ENCODE results near the gene SNTG2. TPM values are rescaled to one million over a fixed set of nuclear protein-coding genes. Genes with fewer than 3 reads are reported as not detected.

The SNTG2 gene
- total RNA-seq, 2 experiments from 2014 or later, result not detected

DNA sequence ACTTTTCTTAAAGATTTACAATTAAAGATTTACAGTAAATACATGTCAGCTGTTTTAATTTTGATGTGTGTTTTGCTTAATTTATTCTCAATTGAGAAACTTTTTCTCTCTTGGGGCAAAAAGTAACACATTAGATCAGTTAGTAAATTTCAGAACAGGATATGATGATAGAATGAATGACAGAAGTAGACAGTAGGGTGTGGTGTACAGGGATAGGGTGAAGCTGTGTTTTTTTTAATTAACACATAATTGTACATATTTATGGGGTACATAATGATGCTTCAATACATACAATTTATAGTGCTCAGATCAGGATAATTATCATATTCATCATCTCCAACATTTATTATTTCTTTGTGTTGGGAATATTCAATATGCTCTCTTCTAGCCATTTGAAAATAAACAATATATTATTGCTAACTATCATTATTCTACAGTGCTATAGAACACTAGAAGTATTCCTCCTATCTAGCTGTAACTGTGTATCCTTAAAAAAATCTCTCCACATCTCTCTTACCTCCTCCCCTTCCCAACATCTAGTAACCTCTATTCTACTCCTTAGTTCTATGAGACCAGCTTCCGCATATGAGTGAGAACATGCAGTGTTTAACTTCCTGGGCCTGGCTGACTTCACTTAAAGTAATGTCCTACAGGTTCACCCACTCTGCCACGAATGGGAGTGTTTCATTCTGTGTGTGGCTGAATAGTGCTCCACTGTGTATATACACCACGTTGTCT lies 175.2 kb downstream of the SNTG2 start:
- ChIA-PET POLR2A (no interaction called here), CTCF (ENCODE audit: unreplicated experiment) (no interaction called here)
- no peaks in the 10 kb centered on the region for H3K9me2 ChIP-seq (ENCODE audit: insufficient read depth, low read length)
- no peaks in the 10 kb centered on the region for H4K20me1 ChIP-seq (ENCODE audit: insufficient read depth, low read length)
- intact Hi-C loops (cut with micrococcal nuclease; ENCODE audit: unreplicated experiment), result no loop called here
- H3K4me1 ChIP-seq (ENCODE audit: insufficient read depth, low read length, poor library complexity, severe bottlenecking), result no peaks in the 10 kb centered on the region
- no peak overlapping the region for H2AFZ ChIP-seq (ENCODE audit: low read length)
- no peak overlapping the region for H3K4me3 ChIP-seq (ENCODE audit: low read depth, low read length, poor library complexity, severe bottlenecking)
- H3K27ac ChIP-seq (ENCODE audit: low read depth, low read length, poor library complexity, severe bottlenecking), result no peak overlapping the region
- H3K9me3 ChIP-seq (ENCODE audit: low read length), result no peaks in the 10 kb centered on the region
- DNase-seq (ENCODE audit: low spot score), result no peak
- BruUV-seq (replicated peaks), result no TSS peak
- no peak for TF ChIP-seq EZH2phosphoT487 (IDR thresholded peaks at IDR 0.05; ENCODE audit: borderline replicate concordance, low read depth, low read length)
- TF ChIP-seq, protein P1, sequence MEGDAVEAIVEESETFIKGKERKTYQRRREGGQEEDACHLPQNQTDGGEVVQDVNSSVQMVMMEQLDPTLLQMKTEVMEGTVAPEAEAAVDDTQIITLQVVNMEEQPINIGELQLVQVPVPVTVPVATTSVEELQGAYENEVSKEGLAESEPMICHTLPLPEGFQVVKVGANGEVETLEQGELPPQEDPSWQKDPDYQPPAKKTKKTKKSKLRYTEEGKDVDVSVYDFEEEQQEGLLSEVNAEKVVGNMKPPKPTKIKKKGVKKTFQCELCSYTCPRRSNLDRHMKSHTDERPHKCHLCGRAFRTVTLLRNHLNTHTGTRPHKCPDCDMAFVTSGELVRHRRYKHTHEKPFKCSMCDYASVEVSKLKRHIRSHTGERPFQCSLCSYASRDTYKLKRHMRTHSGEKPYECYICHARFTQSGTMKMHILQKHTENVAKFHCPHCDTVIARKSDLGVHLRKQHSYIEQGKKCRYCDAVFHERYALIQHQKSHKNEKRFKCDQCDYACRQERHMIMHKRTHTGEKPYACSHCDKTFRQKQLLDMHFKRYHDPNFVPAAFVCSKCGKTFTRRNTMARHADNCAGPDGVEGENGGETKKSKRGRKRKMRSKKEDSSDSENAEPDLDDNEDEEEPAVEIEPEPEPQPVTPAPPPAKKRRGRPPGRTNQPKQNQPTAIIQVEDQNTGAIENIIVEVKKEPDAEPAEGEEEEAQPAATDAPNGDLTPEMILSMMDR (conservative IDR thresholded peaks at IDR 0.05; ENCODE audit: low read length), result no peak
- no peaks in the 10 kb centered on the region for H3K36me3 ChIP-seq (ENCODE audit: insufficient read depth, low read length)
- no peaks in the 10 kb centered on the region for H3K79me2 ChIP-seq (ENCODE audit: insufficient read depth, low read depth, low read length)
- H3K4me2 ChIP-seq (ENCODE audit: low read length), result no peak overlapping the region

DNA sequence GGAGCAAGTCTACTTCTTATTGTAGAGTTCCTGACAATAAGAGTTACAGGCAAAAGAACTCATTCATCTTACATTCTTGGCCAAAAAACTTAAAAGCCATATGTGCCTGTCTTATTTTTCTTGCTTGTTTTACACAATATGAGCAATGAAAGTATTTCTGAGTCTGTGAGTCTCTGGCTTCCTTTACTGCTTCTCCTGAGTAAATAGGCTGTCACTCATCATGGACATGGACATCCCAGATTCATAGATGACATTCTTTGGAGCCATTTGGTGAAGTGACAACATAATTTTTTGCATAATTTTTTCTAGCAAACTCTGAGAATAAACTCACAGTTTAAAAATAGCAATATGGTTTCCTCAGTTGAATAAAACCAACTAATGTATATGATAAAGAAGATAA lies 179.3 kb downstream of the SNTG2 start:
- intact Hi-C loops (cut with micrococcal nuclease; ENCODE audit: unreplicated experiment), result no loop called here
- CTCF ChIA-PET (ENCODE audit: unreplicated experiment), result no interaction called here
- no peaks in the 10 kb centered on the region for H3K9me2 ChIP-seq (ENCODE audit: insufficient read depth, low read length)
- H3K36me3 ChIP-seq (ENCODE audit: insufficient read depth, low read length), result no peaks in the 10 kb centered on the region
- no peaks in the 10 kb centered on the region for H3K79me2 ChIP-seq (ENCODE audit: insufficient read depth, low read depth, low read length)
- H3K27ac ChIP-seq (ENCODE audit: low read depth, low read length, poor library complexity, severe bottlenecking), result no peak overlapping the region
- POLR2A ChIA-PET, result no interaction called here
- no peak for TF ChIP-seq EZH2phosphoT487 (IDR thresholded peaks at IDR 0.05; ENCODE audit: borderline replicate concordance, low read depth, low read length)
- TF ChIP-seq, protein P1 (conservative IDR thresholded peaks at IDR 0.05; ENCODE audit: low read length), result no peak
- no peak for DNase-seq (ENCODE audit: low spot score)
- no peaks in the 10 kb centered on the region for H3K9me3 ChIP-seq (ENCODE audit: low read length)
- H3K4me1 ChIP-seq (ENCODE audit: insufficient read depth, low read length, poor library complexity, severe bottlenecking), result no peaks in the 10 kb centered on the region
- no peak overlapping the region for H3K4me2 ChIP-seq (ENCODE audit: low read length)
- no peak overlapping the region for H3K4me3 ChIP-seq (ENCODE audit: low read depth, low read length, poor library complexity, severe bottlenecking)
- no peak overlapping the region for H2AFZ ChIP-seq (ENCODE audit: low read length)
- no peaks in the 10 kb centered on the region for H4K20me1 ChIP-seq (ENCODE audit: insufficient read depth, low read length)
- BruUV-seq (replicated peaks), result no TSS peak

DNA sequence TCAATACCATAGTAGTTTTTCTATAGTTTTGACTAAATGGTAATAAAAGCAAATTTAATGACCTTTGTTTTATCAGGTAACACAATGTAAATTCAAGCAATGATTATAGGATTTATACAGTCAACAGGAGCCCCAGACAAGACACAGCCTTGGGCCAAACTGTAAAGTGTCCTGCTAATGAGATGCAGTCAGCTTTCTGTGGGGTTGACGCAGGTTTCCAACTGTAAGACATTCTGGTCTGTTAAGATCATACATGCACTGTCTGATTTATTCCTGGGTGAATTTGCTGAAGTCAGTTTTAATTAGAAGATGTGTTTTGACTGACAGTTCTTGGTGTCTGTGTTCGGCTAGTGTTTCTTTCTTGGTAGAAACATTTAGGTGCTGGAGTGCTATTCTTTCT lies 180.3 kb downstream of the SNTG2 start:
- Histone ChIP-seq H3K9me3 (ENCODE audit: low read length) (no peaks in the 10 kb centered on the region), H2AFZ (ENCODE audit: low read length) (no peak overlapping the region), H3K79me2 (ENCODE audit: insufficient read depth, low read depth, low read length) (no peaks in the 10 kb centered on the region), H3K9me2 (ENCODE audit: insufficient read depth, low read length) (no peaks in the 10 kb centered on the region), H4K20me1 (ENCODE audit: insufficient read depth, low read length) (no peaks in the 10 kb centered on the region), H3K27ac (ENCODE audit: low read depth, low read length, poor library complexity, severe bottlenecking) (no peak overlapping the region), H3K4me3 (ENCODE audit: low read depth, low read length, poor library complexity, severe bottlenecking) (no peak overlapping the region), H3K36me3 (ENCODE audit: insufficient read depth, low read length) (no peaks in the 10 kb centered on the region), H3K4me2 (ENCODE audit: low read length) (no peak overlapping the region), H3K4me1 (ENCODE audit: insufficient read depth, low read length, poor library complexity, severe bottlenecking) (no peaks in the 10 kb centered on the region)
- intact Hi-C loops (cut with micrococcal nuclease; ENCODE audit: unreplicated experiment), result no loop called here
- no peak for TF ChIP-seq EZH2phosphoT487 (IDR thresholded peaks at IDR 0.05; ENCODE audit: borderline replicate concordance, low read depth, low read length)
- TF ChIP-seq, protein P1 (conservative IDR thresholded peaks at IDR 0.05; ENCODE audit: low read length), result no peak
- CTCF ChIA-PET (ENCODE audit: unreplicated experiment), result no interaction called here
- BruUV-seq (replicated peaks), result no TSS peak
- POLR2A ChIA-PET, result no interaction called here
- no peak for DNase-seq (ENCODE audit: low spot score)
